Measurements from ENCODE around the gene INSIG2.

INSIG2 gene

DNA sequence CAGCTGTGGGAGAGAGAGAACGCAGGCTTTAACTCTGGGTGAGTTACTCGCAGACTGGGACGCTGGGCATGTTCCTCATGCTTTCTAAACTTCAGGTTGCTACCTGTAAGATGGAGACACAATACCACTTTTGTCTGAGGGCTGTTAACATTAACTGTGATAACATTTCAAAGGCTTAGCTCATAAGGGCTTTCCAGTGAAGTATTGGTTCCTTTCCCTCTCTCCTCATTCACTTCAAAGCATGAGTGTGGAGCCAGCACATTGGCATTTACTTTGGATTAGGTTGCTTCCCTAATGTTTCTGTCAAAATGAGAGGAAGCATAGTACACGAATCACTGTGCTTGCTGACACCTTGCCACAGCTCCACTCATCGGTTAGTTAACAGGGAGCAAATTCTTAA lies 30.2 kb downstream of the INSIG2 start:
- TF ChIP-seq TAF1 (IDR thresholded peaks at IDR 0.05; ENCODE audit: borderline replicate concordance, insufficient read depth, low read length) (no peak), FOXP2 (optimal IDR thresholded peaks at IDR 0.05; ENCODE audit: borderline replicate concordance, extremely low read depth, extremely low read length, insufficient read depth) (no peak), SIN3A (IDR thresholded peaks at IDR 0.05; ENCODE audit: borderline replicate concordance, insufficient read depth, low read length) (no peak), POLR2AphosphoS5 (IDR thresholded peaks at IDR 0.05; ENCODE audit: low read depth, low read length) (no peak)
- TF ChIP-seq, protein P1, sequence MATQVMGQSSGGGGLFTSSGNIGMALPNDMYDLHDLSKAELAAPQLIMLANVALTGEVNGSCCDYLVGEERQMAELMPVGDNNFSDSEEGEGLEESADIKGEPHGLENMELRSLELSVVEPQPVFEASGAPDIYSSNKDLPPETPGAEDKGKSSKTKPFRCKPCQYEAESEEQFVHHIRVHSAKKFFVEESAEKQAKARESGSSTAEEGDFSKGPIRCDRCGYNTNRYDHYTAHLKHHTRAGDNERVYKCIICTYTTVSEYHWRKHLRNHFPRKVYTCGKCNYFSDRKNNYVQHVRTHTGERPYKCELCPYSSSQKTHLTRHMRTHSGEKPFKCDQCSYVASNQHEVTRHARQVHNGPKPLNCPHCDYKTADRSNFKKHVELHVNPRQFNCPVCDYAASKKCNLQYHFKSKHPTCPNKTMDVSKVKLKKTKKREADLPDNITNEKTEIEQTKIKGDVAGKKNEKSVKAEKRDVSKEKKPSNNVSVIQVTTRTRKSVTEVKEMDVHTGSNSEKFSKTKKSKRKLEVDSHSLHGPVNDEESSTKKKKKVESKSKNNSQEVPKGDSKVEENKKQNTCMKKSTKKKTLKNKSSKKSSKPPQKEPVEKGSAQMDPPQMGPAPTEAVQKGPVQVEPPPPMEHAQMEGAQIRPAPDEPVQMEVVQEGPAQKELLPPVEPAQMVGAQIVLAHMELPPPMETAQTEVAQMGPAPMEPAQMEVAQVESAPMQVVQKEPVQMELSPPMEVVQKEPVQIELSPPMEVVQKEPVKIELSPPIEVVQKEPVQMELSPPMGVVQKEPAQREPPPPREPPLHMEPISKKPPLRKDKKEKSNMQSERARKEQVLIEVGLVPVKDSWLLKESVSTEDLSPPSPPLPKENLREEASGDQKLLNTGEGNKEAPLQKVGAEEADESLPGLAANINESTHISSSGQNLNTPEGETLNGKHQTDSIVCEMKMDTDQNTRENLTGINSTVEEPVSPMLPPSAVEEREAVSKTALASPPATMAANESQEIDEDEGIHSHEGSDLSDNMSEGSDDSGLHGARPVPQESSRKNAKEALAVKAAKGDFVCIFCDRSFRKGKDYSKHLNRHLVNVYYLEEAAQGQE (IDR thresholded peaks at IDR 0.05; ENCODE audit: insufficient read depth in 1 of 2, low read depth in 2 of 2, low read length in 2 of 2): no peak

DNA sequence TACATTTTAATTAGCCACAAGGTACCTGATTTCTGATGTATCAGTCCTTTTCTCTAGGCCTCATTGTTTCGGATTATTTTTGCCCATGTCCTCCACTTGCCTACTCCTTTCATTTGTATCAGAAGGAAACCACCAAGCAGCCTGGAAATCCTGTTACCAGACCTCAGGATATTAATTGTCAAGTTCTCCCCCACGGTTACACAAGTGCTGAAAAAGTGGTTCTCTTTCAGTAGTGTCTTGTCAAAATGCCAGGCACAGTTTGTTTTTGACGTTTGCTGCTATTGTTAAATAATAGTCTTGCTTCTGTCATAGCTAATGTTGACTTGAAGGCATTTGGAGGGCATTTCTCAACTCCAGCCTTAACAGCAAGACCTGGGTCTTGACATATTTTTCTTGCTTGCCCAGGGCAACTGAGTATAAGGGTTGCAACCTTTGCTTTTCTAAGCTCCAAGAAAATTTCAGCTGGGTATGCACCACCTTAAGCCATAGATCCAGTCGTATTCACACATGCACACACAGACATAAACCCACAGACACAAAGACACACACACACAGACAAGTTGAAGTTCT lies 31.0 kb downstream of the INSIG2 start:
- TF ChIP-seq FOXP2 (optimal IDR thresholded peaks at IDR 0.05; ENCODE audit: borderline replicate concordance, extremely low read depth, extremely low read length, insufficient read depth) (no peak), POLR2AphosphoS5 (IDR thresholded peaks at IDR 0.05; ENCODE audit: low read depth, low read length) (no peak)

DNA sequence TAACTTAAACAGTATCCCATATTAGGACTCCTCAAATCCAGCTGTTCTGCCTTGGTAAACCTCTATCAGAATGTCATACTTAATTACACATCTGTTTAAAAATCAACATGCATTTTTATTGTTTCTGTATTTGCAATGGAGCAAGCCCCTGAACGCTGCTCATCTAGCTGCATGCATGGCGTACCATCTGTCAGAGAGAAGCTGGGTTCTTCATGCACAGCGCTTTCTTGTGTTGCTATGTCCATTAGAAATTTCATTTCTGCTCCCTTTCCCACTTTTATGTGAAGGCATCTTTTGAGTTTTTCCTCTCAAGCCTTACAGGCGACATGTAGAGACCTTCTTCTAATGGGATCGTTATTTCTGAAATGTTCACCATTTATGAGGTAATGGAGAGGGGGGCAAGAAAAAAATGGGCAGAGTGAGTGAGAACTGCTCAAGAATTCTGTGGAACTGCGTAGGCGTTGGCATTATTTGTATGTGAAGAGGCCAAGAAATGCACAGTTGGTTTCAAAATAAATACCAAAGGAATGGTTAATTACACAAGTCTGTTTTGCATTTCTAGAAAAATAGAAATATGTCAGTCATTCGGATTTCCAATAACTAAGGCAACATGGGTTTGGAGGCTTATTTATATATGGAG lies 31.6 kb downstream of the INSIG2 start:
- no peak for TF ChIP-seq POLR2AphosphoS5 (IDR thresholded peaks at IDR 0.05; ENCODE audit: low read depth, low read length)

DNA sequence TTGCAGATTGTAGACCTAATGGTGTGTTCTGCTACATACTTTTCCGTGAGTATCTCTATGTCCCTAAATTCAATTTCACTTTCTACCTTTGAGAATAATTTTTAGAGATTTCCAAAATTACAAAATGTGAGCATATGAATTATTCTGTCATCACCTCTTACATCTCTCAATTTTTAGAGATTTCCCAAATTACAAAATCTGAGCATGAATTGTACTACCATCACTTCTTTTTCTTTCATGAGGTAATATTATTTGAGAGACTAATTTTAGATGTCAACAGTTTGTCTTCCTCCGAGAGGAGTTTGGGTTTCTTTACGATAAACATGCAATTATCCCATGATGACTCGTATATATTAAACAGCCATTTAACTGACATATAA lies 32.1 kb downstream of the INSIG2 start:
- TF ChIP-seq, protein P1 (IDR thresholded peaks at IDR 0.05; ENCODE audit: insufficient read depth in 1 of 2, low read depth in 2 of 2, low read length in 2 of 2): no peak
- TF ChIP-seq SIN3A (IDR thresholded peaks at IDR 0.05; ENCODE audit: borderline replicate concordance, insufficient read depth, low read length) (no peak), POLR2AphosphoS5 (IDR thresholded peaks at IDR 0.05; ENCODE audit: low read depth, low read length) (no peak), TAF1 (IDR thresholded peaks at IDR 0.05; ENCODE audit: borderline replicate concordance, insufficient read depth, low read length) (no peak), FOXP2 (optimal IDR thresholded peaks at IDR 0.05; ENCODE audit: borderline replicate concordance, extremely low read depth, extremely low read length, insufficient read depth) (no peak)

DNA sequence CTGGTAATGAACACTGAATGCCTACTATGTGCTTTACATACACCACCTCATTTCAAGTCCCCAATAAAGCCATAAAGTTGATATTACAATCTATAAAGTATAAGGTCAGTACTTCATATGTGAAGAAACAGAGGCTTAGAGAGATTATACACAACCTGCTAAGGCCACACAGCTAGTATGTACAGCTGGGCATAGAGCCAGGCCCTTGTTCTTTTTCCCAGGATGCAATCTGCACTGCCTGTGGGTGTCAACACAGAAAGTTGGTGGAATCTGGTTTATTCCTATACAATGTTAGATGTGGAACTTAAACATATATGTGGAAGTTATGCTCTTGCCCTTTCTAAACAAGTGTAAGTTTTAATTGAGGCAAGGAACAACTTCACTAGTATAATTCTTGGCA lies 32.8 kb downstream of the INSIG2 start:
- no peak for TF ChIP-seq TAF1 (IDR thresholded peaks at IDR 0.05; ENCODE audit: borderline replicate concordance, insufficient read depth, low read length)
- TF ChIP-seq POLR2AphosphoS5 (IDR thresholded peaks at IDR 0.05; ENCODE audit: low read depth, low read length): no peak
- TF ChIP-seq, protein P1 (IDR thresholded peaks at IDR 0.05; ENCODE audit: insufficient read depth in 1 of 2, low read depth in 2 of 2, low read length in 2 of 2): no peak
- no peak for TF ChIP-seq FOXP2 (optimal IDR thresholded peaks at IDR 0.05; ENCODE audit: borderline replicate concordance, extremely low read depth, extremely low read length, insufficient read depth)
- no peak for TF ChIP-seq SIN3A (IDR thresholded peaks at IDR 0.05; ENCODE audit: borderline replicate concordance, insufficient read depth, low read length)

DNA sequence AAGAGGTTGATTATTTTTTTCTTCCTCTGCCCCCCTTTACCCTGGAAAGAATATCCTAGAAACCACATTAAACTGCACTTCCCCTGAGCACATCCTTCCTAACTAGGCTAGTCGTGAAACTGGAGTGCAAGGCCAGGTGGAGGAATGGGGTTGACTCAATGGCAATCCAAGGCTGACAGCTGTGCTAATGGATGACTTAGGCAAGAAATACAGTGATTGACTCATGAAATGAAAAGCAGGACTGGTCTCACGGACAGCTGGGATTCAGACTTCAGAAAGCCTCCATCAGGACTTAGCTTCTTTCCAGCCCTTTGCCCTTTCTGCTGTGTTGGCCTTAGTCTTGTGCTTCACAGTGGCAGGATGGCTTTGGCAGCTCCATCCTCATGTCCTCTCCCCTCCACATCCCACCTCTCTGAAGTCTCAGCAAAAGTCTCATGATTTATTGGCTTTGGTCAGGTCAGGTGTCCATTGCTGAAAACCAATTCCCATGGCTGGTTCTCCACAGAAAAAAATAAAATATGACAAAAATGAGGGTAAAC lies 33.8 kb downstream of the INSIG2 start:
- TF ChIP-seq POLR2AphosphoS5 (IDR thresholded peaks at IDR 0.05; ENCODE audit: low read depth, low read length) (no peak), SIN3A (IDR thresholded peaks at IDR 0.05; ENCODE audit: borderline replicate concordance, insufficient read depth, low read length) (no peak)

Measured in PFSK-1 (cell line).